ENCODE data around the gene RERG. TPM values are rescaled to one million over a fixed set of nuclear protein-coding genes. Genes with fewer than 3 reads are reported as not detected.

Gene RERG
- total and polyA plus RNA-seq, 4 donors, result 1.0 to 1.4 (median 1.1) TPM

GRCh38 chr12:15114501-15114900, 106.7 kb downstream of the RERG start:
- WGBS, result 90% methylated on average over 4 of the region's 4 CpGs

GRCh38 chr12:15092826-15093225, 128.4 kb downstream of the RERG start:
- no peak for TF ChIP-seq FOXA1 (IDR thresholded peaks at IDR 0.05)
- no peak for TF ChIP-seq RAD21 (IDR thresholded peaks at IDR 0.05)
- TF ChIP-seq ZBTB33 (IDR thresholded peaks at IDR 0.05), result no peak
- TF ChIP-seq ATF3 (IDR thresholded peaks at IDR 0.05), result no peak
- no peak for TF ChIP-seq NR2F2 (IDR thresholded peaks at IDR 0.05)
- no peak for TF ChIP-seq SP1 (IDR thresholded peaks at IDR 0.05)
- no peaks in the 10 kb centered on the region for H3K36me3 ChIP-seq (ENCODE audit: control insufficient read depth in 4 of 4, insufficient read depth in 3 of 4, low read depth in 1 of 4, low read length in 3 of 4)
- no peak overlapping the region for H3K27ac ChIP-seq (ENCODE audit: low read depth in 1 of 2, low read length in 2 of 2)
- H3K4me1 ChIP-seq (ENCODE audit: control insufficient read depth in 4 of 4, insufficient read depth in 4 of 4, low read length in 3 of 4), result no peaks in the 10 kb centered on the region
- WGBS, result 53% methylated on average over 1 of the region's 1 CpG
- H3K4me3 ChIP-seq (ENCODE audit: low read depth in 1 of 3, low read length in 3 of 3), result no peak overlapping the region
- peaks cover 0 to 3% (median 0%) of the 10 kb centered on the region in 4 donors for H3K27me3 ChIP-seq (ENCODE audit: control insufficient read depth in 4 of 4, insufficient read depth in 4 of 4, low read length in 3 of 4)
- H3K9me3 ChIP-seq (ENCODE audit: control insufficient read depth in 4 of 4, low read length in 3 of 4), result no peaks in the 10 kb centered on the region
- no peak overlapping the region for H3K9ac ChIP-seq (ENCODE audit: low read depth in 1 of 2, low read length in 2 of 2)
- no peak for DNase-seq (ENCODE audit: low spot score)

More at GRCh38 chr12:15114501-15114900, 106.7 kb downstream of the RERG start:
- no peaks in the 10 kb centered on the region for H3K4me1 ChIP-seq (ENCODE audit: control insufficient read depth in 4 of 4, insufficient read depth in 4 of 4, low read length in 3 of 4)
- TF ChIP-seq REST (IDR thresholded peaks at IDR 0.05), result no peak
- no peak for TF ChIP-seq TAF1 (conservative IDR thresholded peaks at IDR 0.05)
- no peak for TF ChIP-seq HNF4G (IDR thresholded peaks at IDR 0.05)
- no peak for TF ChIP-seq FOXA2 (IDR thresholded peaks at IDR 0.05)
- no peak for TF ChIP-seq ZBTB33 (IDR thresholded peaks at IDR 0.05)
- TF ChIP-seq NR2F2 (IDR thresholded peaks at IDR 0.05), result no peak
- TF ChIP-seq ATF3 (IDR thresholded peaks at IDR 0.05), result no peak
- no peak for TF ChIP-seq FOXA1 (IDR thresholded peaks at IDR 0.05)
- no peaks in the 10 kb centered on the region for H3K9me3 ChIP-seq (ENCODE audit: control insufficient read depth in 4 of 4, low read length in 3 of 4)
- H3K9ac ChIP-seq (ENCODE audit: low read depth in 1 of 2, low read length in 2 of 2), result no peak overlapping the region
- no peaks in the 10 kb centered on the region for H3K36me3 ChIP-seq (ENCODE audit: control insufficient read depth in 4 of 4, insufficient read depth in 3 of 4, low read depth in 1 of 4, low read length in 3 of 4)
- DNase-seq (ENCODE audit: low spot score), result no peak
- no peaks in the 10 kb centered on the region for H3K27me3 ChIP-seq (ENCODE audit: control insufficient read depth in 4 of 4, insufficient read depth in 4 of 4, low read length in 3 of 4)
- H3K4me3 ChIP-seq (ENCODE audit: low read depth in 1 of 3, low read length in 3 of 3), result no peak overlapping the region
- H3K27ac ChIP-seq (ENCODE audit: low read depth in 1 of 2, low read length in 2 of 2), result no peak overlapping the region
